ENCODE measurements around the gene ENPP7. TPM values are rescaled to one million over a fixed set of nuclear protein-coding genes. Genes with fewer than 3 reads are reported as not detected.
"Not testable (repeated sequence)": the region's sequence is repeated elsewhere in the genome, so short reads cannot be mapped to it uniquely, and the experiment has no call there.

ENPP7 gene
- total RNA-seq, 1 donor from 2014 or later: not detected

DNA sequence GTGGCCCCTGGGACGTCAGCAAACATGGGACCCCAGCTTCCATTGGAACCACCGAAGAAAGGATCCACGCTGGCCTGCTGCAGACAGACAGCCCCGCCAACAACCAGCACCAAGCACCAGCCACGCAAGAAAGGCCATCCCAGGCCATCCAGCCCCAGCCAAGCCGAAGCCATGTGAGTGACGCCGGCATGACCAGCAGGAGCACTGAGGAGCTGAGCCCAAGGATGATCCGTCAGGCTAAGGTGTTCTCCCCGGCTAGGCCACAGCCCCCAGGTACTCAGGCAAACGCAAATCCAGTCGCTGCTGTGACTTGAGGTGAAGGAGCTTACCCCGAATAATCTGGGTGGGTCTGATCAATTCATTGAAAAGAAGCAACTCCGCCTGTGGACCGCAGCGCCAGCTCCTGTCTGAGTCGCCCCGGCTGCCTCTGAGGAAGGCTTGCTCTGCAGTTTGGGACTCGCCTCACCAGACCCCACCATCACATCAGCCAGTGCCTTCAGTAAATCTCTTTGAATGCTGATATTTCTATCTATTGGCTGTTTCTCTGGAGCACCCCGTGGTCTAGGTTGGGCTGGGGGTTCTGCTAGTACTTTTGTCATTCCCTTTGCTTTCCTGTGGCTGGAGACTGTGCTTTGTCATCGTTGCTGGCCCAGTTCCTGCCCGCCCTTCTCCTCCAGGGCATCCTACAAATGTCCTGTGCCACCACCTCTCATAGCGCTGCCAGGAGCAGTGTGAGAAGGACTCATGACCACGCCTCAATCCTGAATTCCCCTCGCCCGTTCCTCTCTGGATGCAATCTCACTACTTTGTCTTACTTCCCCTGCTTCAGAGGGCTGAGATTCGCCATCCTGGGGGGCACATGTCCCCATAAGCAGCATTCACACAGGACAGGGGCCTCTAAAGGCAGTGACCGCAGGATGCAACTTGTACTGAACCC is 39.1 kb downstream of the ENPP7 start:
- Mint-ChIP-seq H3K9me3 (ENCODE audit: unreplicated experiment) (no peaks in the 10 kb centered on the region), H3K4me1 (ENCODE audit: unreplicated experiment) (no peaks in the 10 kb centered on the region), H3K27ac (ENCODE audit: unreplicated experiment) (no peak overlapping the region), H3K4me3 (ENCODE audit: unreplicated experiment) (no peak overlapping the region), H3K36me3 (ENCODE audit: low read depth, unreplicated experiment) (peaks cover 4% of the 10 kb centered on the region), H3K27me3 (ENCODE audit: unreplicated experiment) (peaks cover 1% of the 10 kb centered on the region)
- DNase-seq (ENCODE audit: low spot score): no peak
- TF ChIP-seq CTCF (IDR thresholded peaks at IDR 0.05; ENCODE audit: unreplicated experiment): no peak

GRCh38 chr17:79771276-79771675 is 40.5 kb downstream of the ENPP7 start:
- Mint-ChIP-seq H3K4me3 (ENCODE audit: unreplicated experiment) (no peak overlapping the region), H3K27me3 (ENCODE audit: unreplicated experiment) (peaks cover 1% of the 10 kb centered on the region), H3K4me1 (ENCODE audit: unreplicated experiment) (peaks cover 7% of the 10 kb centered on the region), H3K36me3 (ENCODE audit: low read depth, unreplicated experiment) (peaks cover 4% of the 10 kb centered on the region), H3K27ac (ENCODE audit: unreplicated experiment) (no peak overlapping the region), H3K9me3 (ENCODE audit: unreplicated experiment) (no peaks in the 10 kb centered on the region)
- no peak for TF ChIP-seq CTCF (IDR thresholded peaks at IDR 0.05; ENCODE audit: unreplicated experiment)
- no peak for DNase-seq (ENCODE audit: low spot score)

DNA sequence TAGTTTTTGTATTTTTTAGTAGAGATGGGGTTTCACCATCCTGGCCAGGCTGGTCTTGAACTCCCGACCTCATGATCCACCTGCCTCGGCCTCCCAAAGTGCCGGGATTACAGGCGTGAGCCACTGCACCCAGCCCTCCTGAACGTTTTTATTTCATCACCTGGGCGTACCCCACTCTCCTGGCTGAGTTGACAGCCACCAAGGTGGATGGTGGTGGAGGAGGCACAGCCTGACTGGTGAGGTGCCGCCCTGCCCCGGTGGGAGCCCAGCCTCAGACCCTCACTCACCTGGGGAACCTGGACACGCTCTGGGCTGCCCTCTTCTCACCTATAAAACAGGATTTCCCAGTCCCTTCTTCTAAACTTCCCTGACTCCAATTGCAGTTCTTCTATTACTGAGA is 42.0 kb downstream of the ENPP7 start:
- not testable (repeated sequence) for H3K27ac Mint-ChIP-seq (ENCODE audit: unreplicated experiment); H3K9me3 Mint-ChIP-seq (ENCODE audit: unreplicated experiment); H3K4me3 Mint-ChIP-seq (ENCODE audit: unreplicated experiment); H3K27me3 Mint-ChIP-seq (ENCODE audit: unreplicated experiment); H3K36me3 Mint-ChIP-seq (ENCODE audit: low read depth, unreplicated experiment); DNase-seq (ENCODE audit: low spot score)
- H3K4me1 Mint-ChIP-seq (ENCODE audit: unreplicated experiment): peaks cover 17% of the 10 kb centered on the region

DNA sequence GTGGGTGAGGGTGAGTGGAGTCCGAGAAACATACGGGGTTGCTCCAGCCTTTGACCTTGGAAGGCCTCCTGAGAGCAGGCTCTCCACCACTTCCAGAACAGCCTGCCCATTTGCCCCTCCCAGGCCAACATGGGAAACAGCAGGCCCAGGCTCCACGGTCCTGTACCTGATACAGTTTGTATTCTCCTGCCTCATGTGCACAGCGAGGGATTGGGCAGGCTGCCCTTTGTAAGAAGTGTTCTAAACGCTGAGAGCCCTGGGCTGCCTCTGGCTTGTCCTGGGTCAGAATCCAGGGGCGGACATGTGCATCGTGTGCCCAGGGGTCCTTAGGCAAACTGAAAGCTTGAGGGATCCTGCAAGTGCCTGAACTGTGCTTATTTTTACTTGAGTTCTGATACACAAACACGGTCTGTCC is 43.8 kb downstream of the ENPP7 start:
- no peak for DNase-seq (ENCODE audit: low spot score)
- Mint-ChIP-seq H3K4me3 (ENCODE audit: unreplicated experiment) (no peak overlapping the region), H3K27me3 (ENCODE audit: unreplicated experiment) (peaks cover 7% of the 10 kb centered on the region), H3K27ac (ENCODE audit: unreplicated experiment) (no peak overlapping the region), H3K4me1 (ENCODE audit: unreplicated experiment) (peaks cover 24% of the 10 kb centered on the region), H3K9me3 (ENCODE audit: unreplicated experiment) (no peaks in the 10 kb centered on the region), H3K36me3 (ENCODE audit: low read depth, unreplicated experiment) (peaks cover 7% of the 10 kb centered on the region)
- no peak for TF ChIP-seq CTCF (IDR thresholded peaks at IDR 0.05; ENCODE audit: unreplicated experiment)

- no peak overlapping the region for H3K4me3 Mint-ChIP-seq (ENCODE audit: unreplicated experiment)
- peaks cover 17% of the 10 kb centered on the region for H3K36me3 Mint-ChIP-seq (ENCODE audit: low read depth, unreplicated experiment)
- H3K27me3 Mint-ChIP-seq (ENCODE audit: unreplicated experiment): peaks cover 13% of the 10 kb centered on the region
- no peak for TF ChIP-seq CTCF (IDR thresholded peaks at IDR 0.05; ENCODE audit: unreplicated experiment)
- H3K9me3 Mint-ChIP-seq (ENCODE audit: unreplicated experiment): no peaks in the 10 kb centered on the region
- no peak for DNase-seq (ENCODE audit: low spot score)
- H3K27ac Mint-ChIP-seq (ENCODE audit: unreplicated experiment): no peak overlapping the region
- H3K4me1 Mint-ChIP-seq (ENCODE audit: unreplicated experiment): peaks cover 35% of the 10 kb centered on the region
Measured at GRCh38 chr17:79775632-79776031, 44.9 kb downstream of the ENPP7 start.
